PC-3 (cell line): ENCODE results near the gene PGA3. TPM values are rescaled to one million over a fixed set of nuclear protein-coding genes. Genes with fewer than 3 reads are reported as not detected.

Source experiments
- ATAC-seq: fragments of 200-7000 bp; cut with Tn5 transposase; 2 replicates; pipeline ENCODE4 v1.9.1; 2020; ENCODE audit warnings: mild to moderate bottlenecking, moderate library complexity
- BruUV-seq: library from RNA; stranded (reverse); fragments of 400-500 nt; replicated peaks from 2 replicates; lab custom pipeline; 2021; lab: Mats Ljungman, UMichigan
- CTCF ChIA-PET: fragments of 300-600 bp; sonication (Branson Sonifier 250); formaldehyde crosslinking; loops from one replicate; lab custom pipeline; 2022; ENCODE audit warnings: antibody characterized with exemption; lab: Charles Lee
- POLR2A ChIA-PET: fragments of 300-600 bp; sonication (Branson Sonifier 250); formaldehyde crosslinking; loops from one replicate; lab custom pipeline; 2022; ENCODE audit warnings: antibody characterized with exemption; ENCODE audit not compliant: unreplicated experiment; lab: Charles Lee
- DNase-seq: peaks from one replicate; pipeline ENCODE4 v3.0.0-alpha.2; 2015
- H2AFZ ChIP-seq: fragments of 300-600 bp; sonication (generic); 2 replicates; pipeline ENCODE4 v1.6.0; 2016; ENCODE audit warnings: antibody characterized with exemption, low read length
- H3F3A ChIP-seq: fragments of 300-600 bp; sonication (generic); one replicate; pipeline ENCODE4 v1.6.0; 2017; ENCODE audit warnings: antibody characterized with exemption, low read length, control low read depth, mild to moderate bottlenecking; ENCODE audit not compliant: unreplicated experiment
- H3K27ac ChIP-seq: fragments of 300-600 bp; sonication (generic); 2 replicates; pipeline ENCODE4 v1.5.1; 2016; ENCODE audit warnings: mild to moderate bottlenecking, low read length
- H3K27me3 ChIP-seq: fragments of 300-600 bp; sonication (generic); 2 replicates; pipeline ENCODE4 v1.6.1; 2016; ENCODE audit warnings: low read length, mixed read lengths
- H3K36me3 ChIP-seq: fragments of 300-600 bp; sonication (generic); 2 replicates; pipeline ENCODE4 v1.6.1; 2016; ENCODE audit warnings: low read depth, mixed run types, low read length, mixed read lengths
- H3K4me1 ChIP-seq: fragments of 300-600 bp; sonication (generic); 2 replicates; pipeline ENCODE4 v1.5.1; 2016; ENCODE audit warnings: low read length; ENCODE audit not compliant: insufficient read depth
- H3K4me2 ChIP-seq: fragments of 300-600 bp; sonication (generic); 2 replicates; pipeline ENCODE4 v1.6.0; 2016; ENCODE audit warnings: low read length
- H3K4me3 ChIP-seq: fragments of 300-600 bp; sonication (generic); 2 replicates; pipeline ENCODE4 v1.5.1; 2016; ENCODE audit warnings: mild to moderate bottlenecking, low read length, mixed read lengths
- H3K79me2 ChIP-seq: fragments of 300-600 bp; sonication (generic); 2 replicates; pipeline ENCODE4 v1.6.1; 2017; ENCODE audit warnings: low read length, mixed read lengths
- H3K9ac ChIP-seq: fragments of 300-600 bp; sonication (generic); 2 replicates; pipeline ENCODE4 v1.6.0; 2016; ENCODE audit warnings: mild to moderate bottlenecking, low read length
- H3K9me2 ChIP-seq: fragments of 300-600 bp; sonication (generic); replicated peaks from 2 replicates; pipeline ENCODE4 v1.6.1; 2016; ENCODE audit warnings: mixed run types, low read length, mixed read lengths
- H3K9me3 ChIP-seq: fragments of 300-600 bp; sonication (generic); 2 replicates; pipeline ENCODE4 v1.6.1; 2016; ENCODE audit warnings: low read length, mixed read lengths
- H4K20me1 ChIP-seq: fragments of 300-600 bp; sonication (generic); 2 replicates; pipeline ENCODE4 v1.6.1; 2016; ENCODE audit warnings: low read length, mixed read lengths
- EZH2 ChIP-seq: fragments of 300-600 bp; sonication (generic); IDR thresholded peaks from one replicate; pipeline ENCODE4 v1.6.1; 2017; ENCODE audit warnings: antibody characterized with exemption, mild to moderate bottlenecking, low read length; ENCODE audit not compliant: unreplicated experiment
- EZH2phosphoT487 ChIP-seq: fragments of 300-600 bp; sonication (generic); IDR thresholded peaks from 2 replicates; pipeline ENCODE4 v1.6.1; 2018; ENCODE audit warnings: mild to moderate bottlenecking, antibody characterized with exemption, low read length, borderline replicate concordance
- intact Hi-C: fragments of 100-400 bp; cut with micrococcal nuclease; formaldehyde crosslinking; loops from 2 replicates; pipeline ENCODE4 v1.9.0; 2023
- total RNA-seq: library from RNA; depleted of rRNA; stranded (reverse); fragments of >200 nt; gene quantifications from 2 replicates; pipeline ENCODE4 v1.2.3, GENCODE V29; 2014; rRNA removed
- TF ChIP-seq, protein P1 (sequence below): fragments of 300-600 bp; sonication (generic); conservative IDR thresholded peaks from 2 replicates; pipeline ENCODE4 v1.5.1; 2017; ENCODE audit warnings: antibody characterized with exemption, low read depth, mild to moderate bottlenecking, low read length

PGA3 gene
- total RNA-seq, 1 experiment from 2014 or later, result not detected

- Histone ChIP-seq H3K27me3 (no peaks in the 10 kb centered on the region), H3K9me3 (no peaks in the 10 kb centered on the region), H2AFZ (no peak overlapping the region), H3K27ac (no peak overlapping the region), H3K4me3 (no peak overlapping the region), H3K4me1 (no peaks in the 10 kb centered on the region), H3K9me2 (no peaks in the 10 kb centered on the region), H4K20me1 (no peaks in the 10 kb centered on the region), H3K4me2 (no peak overlapping the region), H3F3A (no peaks in the 10 kb centered on the region), H3K9ac (no peak overlapping the region), H3K36me3 (no peaks in the 10 kb centered on the region), H3K79me2 (no peaks in the 10 kb centered on the region)
- TF ChIP-seq EZH2 (no peak), EZH2phosphoT487 (no peak)
- TF ChIP-seq, protein P1, sequence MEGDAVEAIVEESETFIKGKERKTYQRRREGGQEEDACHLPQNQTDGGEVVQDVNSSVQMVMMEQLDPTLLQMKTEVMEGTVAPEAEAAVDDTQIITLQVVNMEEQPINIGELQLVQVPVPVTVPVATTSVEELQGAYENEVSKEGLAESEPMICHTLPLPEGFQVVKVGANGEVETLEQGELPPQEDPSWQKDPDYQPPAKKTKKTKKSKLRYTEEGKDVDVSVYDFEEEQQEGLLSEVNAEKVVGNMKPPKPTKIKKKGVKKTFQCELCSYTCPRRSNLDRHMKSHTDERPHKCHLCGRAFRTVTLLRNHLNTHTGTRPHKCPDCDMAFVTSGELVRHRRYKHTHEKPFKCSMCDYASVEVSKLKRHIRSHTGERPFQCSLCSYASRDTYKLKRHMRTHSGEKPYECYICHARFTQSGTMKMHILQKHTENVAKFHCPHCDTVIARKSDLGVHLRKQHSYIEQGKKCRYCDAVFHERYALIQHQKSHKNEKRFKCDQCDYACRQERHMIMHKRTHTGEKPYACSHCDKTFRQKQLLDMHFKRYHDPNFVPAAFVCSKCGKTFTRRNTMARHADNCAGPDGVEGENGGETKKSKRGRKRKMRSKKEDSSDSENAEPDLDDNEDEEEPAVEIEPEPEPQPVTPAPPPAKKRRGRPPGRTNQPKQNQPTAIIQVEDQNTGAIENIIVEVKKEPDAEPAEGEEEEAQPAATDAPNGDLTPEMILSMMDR, result no peak
- no TSS peak for BruUV-seq
- DNase-seq (no peak), ATAC-seq (no peak)
- ChIA-PET CTCF (no interaction called here), POLR2A (no interaction called here)
- intact Hi-C loops, result loop anchor here (10.0 kb wide), 1 partner anchor 75 kb away; the partner anchor contains the start of genes DDB1 and TKFC
Observed at GRCh38 chr11:61259363-61259762, 56.0 kb downstream of the PGA3 start.

Other genes starting within 250 kb of the PGA3 start
- gene CD6, start 231.8 kb upstream of the PGA3 start, total RNA-seq, result not detected in 2 replicates
- gene CD5, start 101.0 kb upstream of the PGA3 start, total RNA-seq, result 0.11 and 0.12 TPM in 2 replicates
- 28.9 and 34.9 TPM in 2 replicates for gene VPS37C, start 42.1 kb upstream of the PGA3 start, total RNA-seq
- gene PGA4, start 18.8 kb downstream of the PGA3 start, total RNA-seq, result not detected in 2 replicates
- not detected in 2 replicates for gene PGA5, start 37.7 kb downstream of the PGA3 start, total RNA-seq
- 0.15 and 0.35 TPM in 2 replicates for gene VWCE, start 91.8 kb downstream of the PGA3 start, total RNA-seq
- 450 and 451 TPM in 2 replicates for gene DDB1, start 129.6 kb downstream of the PGA3 start, total RNA-seq
- gene TKFC, start 129.7 kb downstream of the PGA3 start, total RNA-seq, result 56.9 and 88.5 TPM in 2 replicates
- 51.2 and 58.2 TPM in 2 replicates for gene CYB561A3, start 158.4 kb downstream of the PGA3 start, total RNA-seq
- 39.8 and 40.7 TPM in 2 replicates for gene TMEM138, start 158.9 kb downstream of the PGA3 start, total RNA-seq
- 19.3 and 23.2 TPM in 2 replicates for gene TMEM216, start 189.1 kb downstream of the PGA3 start, total RNA-seq
- 51.1 and 55.3 TPM in 2 replicates for gene CPSF7, start 226.5 kb downstream of the PGA3 start, total RNA-seq
- gene SDHAF2, start 226.6 kb downstream of the PGA3 start, total RNA-seq, result 54.3 and 90.4 TPM in 2 replicates